WERI-Rb-1 (cell line): ENCODE results near the gene NOC4L.

ENCODE experiments used
- DNase-seq: peaks from one replicate; pipeline ENCODE4 v3.0.0-alpha.2; 2020
- H3K27ac ChIP-seq: fragments of 250-450 bp; sonication (Bioruptor Pico); 2 replicates; pipeline ENCODE4 v1.5.1; 2020; ENCODE audit warnings: mild to moderate bottlenecking, moderate library complexity
- H3K27me3 ChIP-seq: fragments of 250-450 bp; sonication (Bioruptor Pico); 2 replicates; pipeline ENCODE4 v1.5.1; 2021; ENCODE audit warnings: mild to moderate bottlenecking, low read depth, moderate library complexity; ENCODE audit not compliant: insufficient read depth, severe bottlenecking
- H3K36me3 ChIP-seq: fragments of 250-450 bp; sonication (Bioruptor Pico); 2 replicates; pipeline ENCODE4 v1.5.1; 2020; ENCODE audit warnings: mild to moderate bottlenecking, moderate library complexity
- H3K4me3 ChIP-seq: 2 replicates; pipeline ENCODE4 v1.5.1; 2011; ENCODE audit warnings: low read depth, mild to moderate bottlenecking, control low read depth, low read length
- H3K9me3 ChIP-seq: fragments of 250-450 bp; sonication (Bioruptor Pico); 2 replicates; pipeline ENCODE4 v1.5.1; 2021; ENCODE audit warnings: mild to moderate bottlenecking, moderate library complexity; ENCODE audit not compliant: severe bottlenecking
- CTCF ChIP-seq: IDR thresholded peaks from 2 replicates; pipeline ENCODE4 v1.5.1; 2011; ENCODE audit warnings: low read depth, mild to moderate bottlenecking, control low read depth, inconsistent platforms, low read length

The NOC4L gene

GRCh38 chr12:132200800-132201199 is 56.5 kb downstream of the NOC4L start:
- Histone ChIP-seq H3K36me3 (no peaks in the 10 kb centered on the region), H3K27ac (no peak overlapping the region), H3K4me3 (no peak overlapping the region), H3K9me3 (no peaks in the 10 kb centered on the region), H3K27me3 (no peaks in the 10 kb centered on the region)
- DNase-seq = no peak
- no peak for TF ChIP-seq CTCF

GRCh38 chr12:132201391-132202120 is 57.3 kb downstream of the NOC4L start:
- H3K27ac ChIP-seq = no peak overlapping the region
- H3K27me3 ChIP-seq = no peaks in the 10 kb centered on the region
- no peak for DNase-seq
- no peaks in the 10 kb centered on the region for H3K36me3 ChIP-seq
- H3K4me3 ChIP-seq = no peak overlapping the region
- TF ChIP-seq CTCF = no peak
- no peaks in the 10 kb centered on the region for H3K9me3 ChIP-seq
